Gastrocnemius medialis (tissue), 4 donors: ENCODE measurements around the gene ACR.

Experiments
- CTCF ChIP-seq, 5 experiments: fragments of 450-650 bp in 3 of 5; fragments of 200-600 bp in 2 of 5; sonication (generic) in 2 of 5; IDR thresholded peaks in 4 of 5; conservative IDR thresholded peaks in 1 of 5; 1 replicate in 4 of 5; 2 replicates in 1 of 5; pipeline ENCODE4 v1.5.1; 2016 to 2019; ENCODE audit warnings: antibody characterized with exemption in 5 of 5, mild to moderate bottlenecking in 3 of 5, moderate library complexity in 3 of 5
- POLR2A ChIP-seq, 2 donors: fragments of 450-650 bp; IDR thresholded peaks; one replicate each; pipeline ENCODE4 v1.6.1; 2017; ENCODE audit warnings: antibody characterized with exemption in 2 of 2, mild to moderate bottlenecking in 2 of 2, moderate library complexity in 2 of 2

- TF ChIP-seq CTCF (IDR thresholded peaks at IDR 0.05 in 4 of 5, conservative IDR thresholded peaks at IDR 0.05 in 1 of 5) (no peak), POLR2A (IDR thresholded peaks at IDR 0.05) (no peak)
Measured at GRCh38 chr22:50694099-50694605, 43.9 kb upstream of the ACR start.
